BE2C (cell line): ENCODE measurements around the gene TNS3.
A peak's percentile ranks its signal among the peaks of the same experiment; 100 is the strongest.

Source experiments
- DNase-seq: peaks from one replicate; pipeline ENCODE4 v3.0.0-alpha.2; 2020
- H3K27me3 ChIP-seq: fragments of 250-450 bp; sonication (Bioruptor Pico); 2 replicates; pipeline ENCODE4 v1.5.1; 2020; ENCODE audit warnings: mild to moderate bottlenecking
- H3K36me3 ChIP-seq: fragments of 250-450 bp; sonication (Bioruptor Pico); 2 replicates; pipeline ENCODE4 v1.5.1; 2020; ENCODE audit warnings: mild to moderate bottlenecking
- H3K4me1 ChIP-seq: fragments of 250-450 bp; sonication (Bioruptor Pico); 2 replicates; pipeline ENCODE4 v1.5.1; 2020
- H3K4me3 ChIP-seq: 2 replicates; pipeline ENCODE4 v1.5.1; 2011; ENCODE audit warnings: low read depth, low read length
- H3K9me3 ChIP-seq: fragments of 250-450 bp; sonication (Bioruptor Pico); 2 replicates; pipeline ENCODE4 v1.5.1; 2020
- TF ChIP-seq, protein P1 (sequence below): IDR thresholded peaks from 2 replicates; pipeline ENCODE4 v1.5.1; 2012; ENCODE audit warnings: mild to moderate bottlenecking, low read depth, low read length

The TNS3 gene

DNA sequence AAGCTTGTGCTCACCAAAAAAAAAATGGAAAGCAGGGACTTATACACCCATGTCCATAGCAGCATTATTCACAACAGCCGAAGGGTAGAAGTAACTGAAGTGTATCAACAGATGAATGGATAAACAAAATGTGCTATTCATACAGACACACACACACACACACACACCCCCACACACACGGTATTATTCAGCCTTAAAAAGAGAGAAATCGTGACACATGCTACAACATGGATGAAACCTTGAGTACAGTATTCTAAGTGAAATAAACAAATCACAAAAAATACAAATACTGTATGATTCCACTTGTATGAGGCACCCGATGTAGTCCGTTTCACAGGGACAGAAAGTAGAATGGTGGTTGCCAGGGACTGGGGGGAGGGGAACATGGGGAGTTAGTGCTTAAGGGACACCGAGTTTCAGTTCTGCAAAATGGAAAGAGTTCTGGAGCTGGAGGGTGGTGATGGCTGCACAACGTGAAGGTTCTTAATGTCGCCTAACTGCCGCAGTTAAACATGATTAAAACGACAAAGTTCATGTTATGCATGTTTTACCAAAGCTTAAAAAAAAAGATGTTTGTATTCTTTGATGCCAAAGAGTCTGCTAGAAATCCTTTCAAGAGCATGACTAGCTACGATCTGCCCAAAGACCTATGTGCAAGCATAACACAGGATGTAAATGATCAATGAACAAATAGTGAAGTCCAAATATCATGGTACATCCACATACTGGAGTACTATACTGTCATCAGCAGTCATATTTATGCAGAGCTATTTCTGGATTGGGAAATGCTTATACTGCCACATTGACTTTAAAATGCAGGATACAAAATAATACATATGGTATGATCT, 7.2 kb downstream of the TNS3 start:
- H3K36me3 ChIP-seq = no peaks in the 10 kb centered on the region
- DNase-seq = no peak
- H3K4me3 ChIP-seq = no peak overlapping the region
- peaks cover 22% of the 10 kb centered on the region for H3K4me1 ChIP-seq
- TF ChIP-seq, protein P1, sequence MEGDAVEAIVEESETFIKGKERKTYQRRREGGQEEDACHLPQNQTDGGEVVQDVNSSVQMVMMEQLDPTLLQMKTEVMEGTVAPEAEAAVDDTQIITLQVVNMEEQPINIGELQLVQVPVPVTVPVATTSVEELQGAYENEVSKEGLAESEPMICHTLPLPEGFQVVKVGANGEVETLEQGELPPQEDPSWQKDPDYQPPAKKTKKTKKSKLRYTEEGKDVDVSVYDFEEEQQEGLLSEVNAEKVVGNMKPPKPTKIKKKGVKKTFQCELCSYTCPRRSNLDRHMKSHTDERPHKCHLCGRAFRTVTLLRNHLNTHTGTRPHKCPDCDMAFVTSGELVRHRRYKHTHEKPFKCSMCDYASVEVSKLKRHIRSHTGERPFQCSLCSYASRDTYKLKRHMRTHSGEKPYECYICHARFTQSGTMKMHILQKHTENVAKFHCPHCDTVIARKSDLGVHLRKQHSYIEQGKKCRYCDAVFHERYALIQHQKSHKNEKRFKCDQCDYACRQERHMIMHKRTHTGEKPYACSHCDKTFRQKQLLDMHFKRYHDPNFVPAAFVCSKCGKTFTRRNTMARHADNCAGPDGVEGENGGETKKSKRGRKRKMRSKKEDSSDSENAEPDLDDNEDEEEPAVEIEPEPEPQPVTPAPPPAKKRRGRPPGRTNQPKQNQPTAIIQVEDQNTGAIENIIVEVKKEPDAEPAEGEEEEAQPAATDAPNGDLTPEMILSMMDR = no peak
- no peaks in the 10 kb centered on the region for H3K27me3 ChIP-seq
- H3K9me3 ChIP-seq = no peaks in the 10 kb centered on the region

DNA sequence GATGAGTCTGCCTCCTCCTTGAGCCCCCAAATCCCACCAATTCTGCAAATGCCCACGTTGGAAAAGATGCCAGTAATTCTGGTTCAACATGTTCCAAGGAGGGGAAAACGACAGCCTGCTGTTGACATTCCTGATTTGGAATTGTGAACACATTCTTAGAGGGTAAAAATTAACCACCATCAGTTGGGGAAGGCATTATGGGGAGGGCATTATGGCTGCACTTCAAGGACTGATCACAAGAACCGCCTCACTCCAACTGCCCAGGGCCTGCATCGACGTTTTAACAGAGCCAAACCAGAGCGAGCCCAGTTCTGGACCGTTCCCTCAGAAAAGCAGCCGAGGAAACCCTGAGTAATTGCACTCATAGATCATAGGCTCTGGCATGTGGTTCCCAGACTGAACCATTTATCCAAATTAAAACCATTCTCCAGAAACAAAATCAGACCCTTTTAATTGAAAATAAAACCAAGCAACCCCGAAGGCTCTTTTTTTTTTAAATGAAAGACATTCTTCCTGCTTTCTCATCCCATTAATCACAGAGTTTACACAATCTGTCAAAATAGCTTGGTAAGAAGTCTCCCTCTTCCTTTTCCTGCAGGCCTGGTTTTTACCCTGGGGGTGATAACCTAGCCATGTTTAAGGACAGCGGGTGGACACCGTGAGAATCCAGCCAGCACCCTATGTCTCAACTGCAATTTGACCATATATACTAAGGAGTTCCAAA, 8.0 kb downstream of the TNS3 start:
- TF ChIP-seq, protein P1 = no peak
- Histone ChIP-seq H3K36me3 (no peaks in the 10 kb centered on the region), H3K4me1 (peaks cover 22% of the 10 kb centered on the region), H3K9me3 (no peaks in the 10 kb centered on the region), H3K4me3 (no peak overlapping the region), H3K27me3 (no peaks in the 10 kb centered on the region)
- peak; percentile 36 for DNase-seq

DNA sequence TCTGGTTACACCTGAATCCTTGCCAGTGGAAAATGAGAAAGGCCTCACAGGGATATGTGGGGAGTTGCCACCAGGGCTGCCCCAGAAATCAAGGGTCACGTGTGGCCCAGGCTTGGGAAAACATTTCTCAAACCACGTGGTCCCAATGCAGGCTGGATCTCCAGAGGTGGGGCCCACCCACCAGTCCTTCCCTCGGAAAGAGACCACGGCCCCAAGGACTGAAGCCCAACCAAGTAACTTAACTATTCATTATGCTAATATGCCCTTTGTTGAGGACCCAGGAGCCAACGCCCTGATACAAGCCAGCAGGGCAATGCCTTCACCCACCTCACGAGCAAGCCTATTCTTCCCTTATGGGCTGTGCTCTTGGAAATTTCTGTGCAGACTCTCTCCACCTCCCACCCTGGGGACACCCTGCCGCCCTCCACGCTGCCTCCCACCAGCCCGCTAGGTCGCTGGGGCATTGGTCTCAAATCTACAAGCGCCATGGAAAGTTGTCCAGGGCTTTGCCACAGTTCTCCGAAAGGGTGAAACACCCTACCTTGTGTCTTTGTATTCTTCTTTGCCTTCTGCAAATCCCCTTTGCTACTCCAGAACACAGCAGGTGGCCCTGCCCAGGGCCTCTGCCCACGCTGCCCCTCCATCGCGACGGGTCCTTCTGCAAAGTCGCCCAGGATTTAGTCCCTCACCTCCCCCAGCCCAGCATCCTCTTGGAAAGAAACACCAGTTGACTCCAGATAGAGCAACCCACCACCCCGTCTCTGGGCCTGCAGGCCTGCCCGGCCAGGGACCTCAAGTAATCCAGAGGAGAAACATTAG, 8.8 kb downstream of the TNS3 start:
- H3K36me3 ChIP-seq = no peaks in the 10 kb centered on the region
- peaks cover 22% of the 10 kb centered on the region for H3K4me1 ChIP-seq
- H3K9me3 ChIP-seq = no peaks in the 10 kb centered on the region
- no peak for DNase-seq
- H3K4me3 ChIP-seq = no peak overlapping the region
- TF ChIP-seq, protein P1 = no peak
- H3K27me3 ChIP-seq = no peaks in the 10 kb centered on the region

DNA sequence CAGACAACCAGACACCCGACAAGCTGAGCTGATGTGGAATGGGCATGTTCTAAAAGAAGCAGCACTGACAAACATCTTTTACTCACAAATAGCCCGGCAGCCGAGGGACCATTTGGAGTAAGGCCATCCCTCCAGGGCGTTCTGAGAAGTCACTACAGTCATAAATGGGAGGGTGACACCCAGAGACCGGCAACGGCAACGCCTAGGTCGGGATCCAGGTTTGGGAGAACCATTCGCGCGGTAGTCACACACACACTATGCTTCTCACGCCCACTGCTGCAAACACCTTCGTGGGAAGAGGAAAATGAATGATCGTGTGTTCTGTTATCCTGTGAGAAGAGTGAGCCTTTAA, 9.8 kb downstream of the TNS3 start:
- Histone ChIP-seq H3K36me3 (no peaks in the 10 kb centered on the region), H3K4me1 (peaks cover 22% of the 10 kb centered on the region), H3K27me3 (no peaks in the 10 kb centered on the region), H3K4me3 (peak overlapping the region; percentile 47; the same call in 1 of the 2 replicates), H3K9me3 (no peaks in the 10 kb centered on the region)
- TF ChIP-seq, protein P1 = peak; percentile 2; the same call in 1 of the 2 replicates
- DNase-seq = no peak

DNA sequence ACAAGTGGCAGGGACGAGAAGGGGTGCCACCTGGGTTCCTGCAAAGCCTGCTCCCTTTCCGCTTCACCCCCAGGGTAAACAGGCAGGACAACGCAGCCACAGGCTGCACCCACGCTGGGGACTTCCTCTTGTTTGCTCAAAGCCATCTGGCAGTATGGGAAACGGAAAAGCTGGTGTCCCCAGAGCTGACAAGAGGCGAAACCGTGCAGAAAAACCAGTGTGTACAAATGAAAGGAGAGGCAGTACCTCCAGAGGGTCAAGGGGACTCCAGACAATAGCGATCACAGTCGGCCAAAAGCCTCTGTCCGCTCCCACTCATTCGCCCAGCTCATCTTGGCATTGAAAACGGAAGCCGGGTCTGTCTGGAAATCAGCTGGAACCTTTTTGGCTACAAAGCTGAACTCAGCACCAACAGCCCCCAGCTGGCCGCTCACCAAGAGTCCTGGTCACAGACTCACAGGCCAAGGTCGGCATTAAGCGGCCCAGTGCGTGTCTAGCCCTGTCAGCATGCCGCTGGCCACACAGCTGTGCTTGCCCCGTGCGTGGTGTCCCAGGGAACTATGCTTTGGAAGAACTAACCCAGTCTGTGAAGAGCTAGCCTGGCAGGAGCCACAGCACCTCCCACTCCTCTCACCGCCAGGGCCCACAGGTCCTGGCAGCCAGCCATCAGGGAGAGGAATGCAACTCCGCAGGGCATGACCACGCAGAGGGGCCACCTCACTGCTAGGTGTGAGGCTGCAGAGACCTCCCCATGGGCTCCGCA, 10.4 kb downstream of the TNS3 start:
- no peaks in the 10 kb centered on the region for H3K27me3 ChIP-seq
- H3K9me3 ChIP-seq = no peaks in the 10 kb centered on the region
- peaks cover 16% of the 10 kb centered on the region for H3K4me1 ChIP-seq
- DNase-seq = peak; percentile 76
- no peaks in the 10 kb centered on the region for H3K36me3 ChIP-seq
- TF ChIP-seq, protein P1 = peak; percentile 1; the same call in 1 of the 2 replicates
- H3K4me3 ChIP-seq = peak overlapping the region; percentile 47
